K562 (cell line): ENCODE measurements around the gene HCAR3. TPM values are rescaled to one million over a fixed set of nuclear protein-coding genes. Genes with fewer than 3 reads are reported as not detected.

Experiments used
- ATAC-seq: fragments of 200-7000 bp; cut with Tn5 transposase; 3 replicates; pipeline ENCODE4 v1.9.1; 2020; ENCODE audit warnings: moderate library complexity
- BruUV-seq: library from RNA; stranded (reverse); fragments of 400-500 nt; replicated peaks from 2 replicates; lab custom pipeline; 2021; lab: Mats Ljungman, UMichigan
- CTCF ChIA-PET: fragments of 300-600 bp; formaldehyde crosslinking; extraction: SDS; loops from one replicate; lab custom pipeline; 2021; ENCODE audit warnings: low intra/inter-chr PET ratio; lab: Yijun Ruan, JAX
- POLR2A ChIA-PET: fragments of 300-600, 350-650 bp; sonication (Branson Sonifier 250); formaldehyde crosslinking; extraction: SDS; loops from one replicate; lab custom pipeline; 2021; ENCODE audit warnings: antibody characterized with exemption, inconsistent platforms; lab: Yijun Ruan, JAX
- DNase-seq, 4 experiments: peaks; one replicate each; pipeline versions ENCODE4 v3.0.0 to v3.0.0-alpha.2; 2011 to 2018; ENCODE audit warnings: low spot score in 3 of 4, mixed read lengths in 3 of 4; ENCODE audit errors: extremely low read depth in 1 of 4
- FAIRE-seq: peaks from 2 replicates; lab custom pipeline; 2011; peaks lifted over from hg19 to GRCh38; lab: Jason Lieb, UNC
- H2AFZ ChIP-seq: 2 replicates; pipeline ENCODE4 v1.6.0; 2011; ENCODE audit warnings: low read depth, low read length, control low read depth, inconsistent platforms
- H3K27ac ChIP-seq: fragments of 200-600 bp; 3 replicates; pipeline ENCODE4 v1.8.0; 2011; ENCODE audit warnings: low read depth, mild to moderate bottlenecking, control low read depth, inconsistent platforms, low read length, moderate library complexity, mixed read lengths; ENCODE audit errors: extremely low read depth
- H3K27me3 ChIP-seq, 2 experiments: fragments of 300-600 bp in 1 of 2; 2 replicates in 1 of 2; 3 replicates in 1 of 2; pipeline versions ENCODE4 v1.6.0 to v1.8.0; 2011; ENCODE audit warnings: inconsistent platforms in 2 of 2, low read length in 2 of 2, mild to moderate bottlenecking in 1 of 2, mixed read lengths in 1 of 2, moderate library complexity in 1 of 2; ENCODE audit not compliant: control insufficient read depth in 2 of 2, insufficient read depth in 2 of 2
- H3K36me3 ChIP-seq: fragments of 300-600 bp; 3 replicates; pipeline ENCODE4 v1.8.0; 2011; ENCODE audit warnings: mild to moderate bottlenecking, low read length, inconsistent platforms; ENCODE audit not compliant: control insufficient read depth, insufficient read depth
- H3K4me1 ChIP-seq, 2 experiments: fragments of 200-600 bp in 1 of 2; replicated peaks in 1 of 2; 2 replicates in 1 of 2; 3 replicates in 1 of 2; pipeline versions ENCODE4 v1.5.1 to v1.8.0; 2011; ENCODE audit warnings: inconsistent platforms in 2 of 2, low read length in 2 of 2, mild to moderate bottlenecking in 1 of 2, mixed read lengths in 1 of 2, moderate library complexity in 1 of 2; ENCODE audit not compliant: control insufficient read depth in 2 of 2, insufficient read depth in 2 of 2
- H3K4me2 ChIP-seq: 2 replicates; pipeline ENCODE4 v1.6.1; 2011; ENCODE audit warnings: low read length, control low read depth, inconsistent platforms, mixed read lengths; ENCODE audit not compliant: insufficient read depth
- H3K4me3 ChIP-seq: fragments of 200-600 bp; sonication (generic), shearing (Covaris generic); 2 replicates; pipeline ENCODE4 v1.5.1; 2016; ENCODE audit warnings: control low read depth, inconsistent platforms
- H3K79me2 ChIP-seq: fragments of 200-600 bp; 3 replicates; pipeline ENCODE4 v1.8.0; 2011; ENCODE audit warnings: low read length, inconsistent platforms; ENCODE audit not compliant: control insufficient read depth, insufficient read depth
- H3K9ac ChIP-seq, 2 experiments: 2 replicates each; pipeline versions ENCODE4 v1.6.0 to v1.6.1; 2011; ENCODE audit warnings: low read depth in 2 of 2, low read length in 2 of 2, control low read depth in 1 of 2, inconsistent platforms in 1 of 2, mild to moderate bottlenecking in 1 of 2, mixed read lengths in 1 of 2; ENCODE audit not compliant: insufficient read depth in 1 of 2
- H3K9me1 ChIP-seq: one replicate; pipeline ENCODE4 v1.6.0; 2011; ENCODE audit warnings: inconsistent platforms, mild to moderate bottlenecking, low read length, moderate library complexity; ENCODE audit not compliant: control insufficient read depth, insufficient read depth
- H3K9me3 ChIP-seq: replicated peaks from 2 replicates; pipeline ENCODE4 v1.5.1; 2011; ENCODE audit warnings: low read depth, low read length, inconsistent platforms; ENCODE audit not compliant: control insufficient read depth, insufficient read depth
- H4K20me1 ChIP-seq: replicated peaks from 2 replicates; pipeline ENCODE4 v1.6.1; 2011; ENCODE audit warnings: low read length, inconsistent platforms, mixed read lengths; ENCODE audit not compliant: control insufficient read depth, insufficient read depth
- BCL6 ChIP-seq: fragments of 250-450 bp; sonication (Bioruptor Pico); IDR thresholded peaks from 2 replicates; pipeline ENCODE4 v1.4.0; 2020
- CEBPG ChIP-seq, 3 experiments: fragments of 200-800 bp in 1 of 3; sonication (Bioruptor generic) in 1 of 3; sonication (generic) in 1 of 3; formaldehyde crosslinking in 1 of 3; IDR thresholded peaks in 2 of 3; conservative IDR thresholded peaks in 1 of 3; 2 replicates each; pipeline versions ENCODE4 v1.6.1 to v1.8.0; 2016 to 2022; ENCODE audit warnings: missing compliant biosample characterization in 2 of 3, missing genetic modification characterization in 2 of 3, mild to moderate bottlenecking in 1 of 3, missing genetic modification reagents in 1 of 3
- E2F1 ChIP-seq: sonication (generic); formaldehyde crosslinking; IDR thresholded peaks from 2 replicates; pipeline ENCODE4 v1.8.1; 2023; ENCODE audit warnings: mild to moderate bottlenecking, missing genetic modification reagents, moderate library complexity
- KAT2B ChIP-seq: IDR thresholded peaks from one replicate; pipeline ENCODE4 v1.6.1; 2012; ENCODE audit warnings: low read depth, mild to moderate bottlenecking, control low read depth, inconsistent platforms, low read length, moderate library complexity
- MCM5 ChIP-seq: fragments of 450-650 bp; IDR thresholded peaks from 2 replicates; pipeline ENCODE4 v1.6.1; 2016; ENCODE audit warnings: low read depth
- TGIF2 ChIP-seq: sonication (generic); formaldehyde crosslinking; IDR thresholded peaks from 2 replicates; pipeline ENCODE4 v1.8.1; 2022; ENCODE audit warnings: mild to moderate bottlenecking, missing genetic modification reagents, moderate library complexity
- U2AF2 ChIP-seq: fragments of 200-400 bp; formaldehyde crosslinking; optimal IDR thresholded peaks from 2 replicates; pipeline ENCODE3; 2017; ENCODE audit warnings: low read depth, mild to moderate bottlenecking, low read length
- ZBED1 ChIP-seq: IDR thresholded peaks from 2 replicates; pipeline ENCODE4 v1.6.1; 2014
- ZFP36 ChIP-seq: fragments of 150-350 bp; IDR thresholded peaks from 2 replicates; pipeline ENCODE4 v1.6.1; 2018; ENCODE audit warnings: low read length, low read depth; ENCODE audit not compliant: partially characterized antibody
- ZKSCAN8 ChIP-seq: fragments of 200-800 bp; sonication (Bioruptor generic); IDR thresholded peaks from 2 replicates; pipeline ENCODE4 v1.6.1; 2016; ENCODE audit warnings: missing genetic modification characterization, missing compliant biosample characterization
- ZNF174 ChIP-seq: fragments of 250-450 bp; sonication (Bioruptor Pico); IDR thresholded peaks from 2 replicates; pipeline ENCODE4 v1.4.0; 2020; ENCODE audit warnings: mild to moderate bottlenecking
- ZNF445 ChIP-seq: fragments of 250-450 bp; sonication (Bioruptor Pico); IDR thresholded peaks from 2 replicates; pipeline ENCODE4 v1.4.0; 2020; ENCODE audit warnings: low read depth, mild to moderate bottlenecking, moderate library complexity
- WGBS: fragments of 100-300 bp; shearing (Covaris generic); methylation state at CpG from one replicate; pipeline ENCODE4 v1.1.6; 2016; ENCODE audit warnings: low coverage, mixed read lengths; ENCODE audit not compliant: insufficient coverage; ENCODE audit errors: missing lambda C conversion rate; 5-methylcytosine and 5-hydroxymethylcytosine counted together
- in situ Hi-C: fragments of 300-500 bp; cut with MboI; formaldehyde crosslinking; loops from 4 replicates; pipeline ENCODE4 v1.15.0; 2018; ENCODE audit warnings: inconsistent platforms, mixed read lengths
- intact Hi-C: fragments of 100-400 bp; cut with micrococcal nuclease; formaldehyde crosslinking; loops from 2 replicates; pipeline ENCODE4 v1.14.2; 2022
- polyA plus RNA-seq, 8 experiments: library from polyadenylated mRNA; depleted of rRNA in 4 of 8; stranded (reverse) in 5 of 8; unstranded in 3 of 8; fragments of >200 nt; fragmentation: Nextera tagmentation in 2 of 8; fragmentation: Illumina TruSeq in 1 of 8; extraction: Ambion mirVana in 2 of 8; extraction: Trizol in 1 of 8; gene quantifications; 2 replicates each; pipeline versions ENCODE4 v1.2.1 to v1.2.3, GENCODE V29; 2011 to 2014; ENCODE audit warnings: inconsistent platforms in 1 of 8, missing spikeins in 1 of 8
- total RNA-seq, 7 experiments: library from RNA; depleted of rRNA in 6 of 7; stranded (reverse); fragments of >200 nt in 6 of 7; fragmentation: Illumina TruSeq in 2 of 7; extraction: Trizol in 2 of 7; gene quantifications; 2 replicates each; pipeline versions ENCODE4 v1.2.1 to v1.2.3, GENCODE V29; 2011 to 2021; ENCODE audit warnings: low replicate concordance in 1 of 7
- TF ChIP-seq, protein P1 (sequence below): fragments of 450-650 bp; formaldehyde crosslinking; IDR thresholded peaks from 2 replicates; pipeline ENCODE4 v1.4.0; 2020; ENCODE audit warnings: mild to moderate bottlenecking, moderate library complexity

Gene HCAR3
- total and polyA plus RNA-seq, 9 of the 15 experiments (the other 6 are each of a cell fraction or from before 2014, with no cell fraction given), result not detected

DNA sequence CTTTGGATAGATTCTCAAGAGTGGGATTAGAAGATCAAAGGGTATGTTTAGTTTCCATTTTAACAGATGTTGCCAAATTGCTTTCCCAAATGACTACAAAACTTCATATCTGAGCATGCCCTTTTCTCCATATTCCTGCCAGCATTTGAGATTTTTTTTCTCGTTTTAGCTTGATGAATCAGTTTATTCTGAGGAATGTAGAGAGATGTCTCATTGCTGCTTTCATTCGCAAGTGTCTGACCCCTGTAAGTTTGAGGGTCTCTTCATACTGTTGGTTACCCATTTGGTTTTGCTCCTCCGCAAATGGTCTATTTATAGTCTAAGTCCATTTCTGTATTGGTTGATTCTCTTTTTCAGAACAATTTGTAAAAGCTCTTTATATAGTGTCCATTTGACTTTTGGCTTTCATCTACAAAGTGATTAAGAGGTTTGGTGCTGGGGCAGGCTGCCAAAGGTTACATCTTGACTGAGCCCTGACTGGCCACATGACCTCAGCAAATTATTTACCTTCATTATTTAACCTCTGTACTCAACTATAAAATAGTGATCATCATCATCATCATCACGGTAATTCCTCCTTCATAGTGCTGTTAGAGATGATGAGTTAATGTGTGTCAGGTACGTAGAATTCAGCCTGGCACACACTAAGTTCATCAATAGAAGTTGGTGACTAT is 47.1 kb downstream of the HCAR3 start:
- H3K4me2 ChIP-seq, result no peak overlapping the region
- BruUV-seq, result no TSS peak
- ATAC-seq (no peak), DNase-seq (no peak)
- CTCF ChIA-PET, result interaction anchor here (0.5 to 0.6 kb wide), 2 partner anchors 380 to 939 kb away, joined by 3 to 5 read pairs; no protein-coding TSS in a partner anchor
- H3K4me3 ChIP-seq, result no peak overlapping the region
- H3K27ac ChIP-seq, result no peak overlapping the region
- TF ChIP-seq ZNF445 (CRISPR knock-in tag) (no peak), ZBED1 (no peak), ZKSCAN8 (no peak), BCL6 (no peak), KAT2B (no peak), TGIF2 (no peak), E2F1 (CRISPR knock-in tag) (no peak), MCM5 (no peak), ZFP36 (no peak), CEBPG (CRISPR knock-in tag; IDR thresholded peaks at IDR 0.05) (no peak), CEBPG (tag; conservative IDR thresholded peaks at IDR 0.05 in 1 of 2, IDR thresholded peaks at IDR 0.05 in 1 of 2) (no peak), ZNF174 (CRISPR knock-in tag) (no peak), U2AF2 (no peak)
- TF ChIP-seq, protein P1, sequence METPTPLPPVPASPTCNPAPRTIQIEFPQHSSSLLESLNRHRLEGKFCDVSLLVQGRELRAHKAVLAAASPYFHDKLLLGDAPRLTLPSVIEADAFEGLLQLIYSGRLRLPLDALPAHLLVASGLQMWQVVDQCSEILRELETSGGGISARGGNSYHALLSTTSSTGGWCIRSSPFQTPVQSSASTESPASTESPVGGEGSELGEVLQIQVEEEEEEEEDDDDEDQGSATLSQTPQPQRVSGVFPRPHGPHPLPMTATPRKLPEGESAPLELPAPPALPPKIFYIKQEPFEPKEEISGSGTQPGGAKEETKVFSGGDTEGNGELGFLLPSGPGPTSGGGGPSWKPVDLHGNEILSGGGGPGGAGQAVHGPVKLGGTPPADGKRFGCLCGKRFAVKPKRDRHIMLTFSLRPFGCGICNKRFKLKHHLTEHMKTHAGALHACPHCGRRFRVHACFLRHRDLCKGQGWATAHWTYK (CRISPR knock-in tag), result no peak
- TF ChIP-seq, all 486 proteins: peak for 0
- no peaks in the 10 kb centered on the region for H3K36me3 ChIP-seq
- WGBS, result 15% methylated on average over 5 of the region's 5 CpGs
- no peak overlapping the region for H2AFZ ChIP-seq
- H3K27me3 ChIP-seq, result peaks cover 0 to 19% of the 10 kb centered on the region in 2 experiments; a peak in 2 of 5 replicates
- peak; percentile 40 for FAIRE-seq
- H3K4me1 ChIP-seq, result no peaks in the 10 kb centered on the region; a peak in 1 of 5 replicates
- H3K79me2 ChIP-seq, result no peaks in the 10 kb centered on the region
- no peaks in the 10 kb centered on the region for H4K20me1 ChIP-seq
- H3K9me3 ChIP-seq, result no peaks in the 10 kb centered on the region
- POLR2A ChIA-PET, result no interaction called here
- in situ Hi-C loops, result no loop called here
- no peaks in the 10 kb centered on the region for H3K9me1 ChIP-seq
- H3K9ac ChIP-seq, result no peak overlapping the region
- intact Hi-C loops, result no loop called here
